ENCODE data around the gene PSMD6. TPM values are rescaled to one million over a fixed set of nuclear protein-coding genes. Genes with fewer than 3 reads are reported as not detected.

The PSMD6 gene
- polyA plus RNA-seq, 1 donor from 2014 or later: 150 TPM

GRCh38 chr3:63986146-63986545 lies 37.1 kb downstream of the PSMD6 start:
- no peak overlapping the region for H3K4me3 ChIP-seq (ENCODE audit: low read length)
- no peak overlapping the region for H3K4me2 ChIP-seq (ENCODE audit: low read length)
- no peaks in the 10 kb centered on the region for H3K79me2 ChIP-seq (replicated peaks; ENCODE audit: insufficient read depth, low read length)

GRCh38 chr3:63984391-63984790 lies 38.9 kb downstream of the PSMD6 start:
- Histone ChIP-seq H3K9ac (ENCODE audit: low read length) (no peak overlapping the region), H3K9me3 (ENCODE audit: low read length) (no peaks in the 10 kb centered on the region), H3F3A (ENCODE audit: insufficient read depth, low read length, poor library complexity, severe bottlenecking) (no peaks in the 10 kb centered on the region), H3K79me2 (replicated peaks; ENCODE audit: insufficient read depth, low read length) (no peaks in the 10 kb centered on the region), H2AFZ (ENCODE audit: low read depth, low read length) (no peak overlapping the region), H3K36me3 (ENCODE audit: insufficient read depth, low read length) (no peaks in the 10 kb centered on the region), H3K4me3 (ENCODE audit: low read length) (no peak overlapping the region), H4K20me1 (ENCODE audit: insufficient read depth) (no peaks in the 10 kb centered on the region), H3K4me2 (ENCODE audit: low read length) (no peak overlapping the region), H3K9me2 (ENCODE audit: insufficient read depth, low read length) (no peaks in the 10 kb centered on the region), H3K27me3 (ENCODE audit: insufficient read depth, low read depth, low read length) (no peaks in the 10 kb centered on the region), H3K27ac (ENCODE audit: low read length) (no peak overlapping the region)
- TF ChIP-seq EP300 (conservative IDR thresholded peaks at IDR 0.05; ENCODE audit: poor library complexity, severe bottlenecking): no peak
- no peak for TF ChIP-seq TAF1 (IDR thresholded peaks at IDR 0.05; ENCODE audit: low read depth)
- no peak for TF ChIP-seq RAD21 (conservative IDR thresholded peaks at IDR 0.05)
- no peak for TF ChIP-seq POLR2AphosphoS5 (IDR thresholded peaks at IDR 0.05)
- TF ChIP-seq EZH2 (IDR thresholded peaks at IDR 0.05; ENCODE audit: borderline replicate concordance, insufficient read depth, low read length, poor library complexity, severe bottlenecking): no peak
- TF ChIP-seq MXI1 (conservative IDR thresholded peaks at IDR 0.05; ENCODE audit: poor library complexity, severe bottlenecking): no peak
- no peak for TF ChIP-seq CTCF (IDR thresholded peaks at IDR 0.05; ENCODE audit: poor library complexity, severe bottlenecking)

More at GRCh38 chr3:63986146-63986545, 37.1 kb downstream of the PSMD6 start:
- Histone ChIP-seq H3K36me3 (ENCODE audit: insufficient read depth, low read length) (no peaks in the 10 kb centered on the region), H3K9ac (ENCODE audit: low read length) (no peak overlapping the region), H4K20me1 (ENCODE audit: insufficient read depth) (no peaks in the 10 kb centered on the region), H3K27ac (ENCODE audit: low read length) (no peak overlapping the region), H3K9me3 (ENCODE audit: low read length) (no peaks in the 10 kb centered on the region), H2AFZ (ENCODE audit: low read depth, low read length) (no peak overlapping the region), H3K27me3 (ENCODE audit: insufficient read depth, low read depth, low read length) (no peaks in the 10 kb centered on the region), H3K9me2 (ENCODE audit: insufficient read depth, low read length) (no peaks in the 10 kb centered on the region), H3F3A (ENCODE audit: insufficient read depth, low read length, poor library complexity, severe bottlenecking) (no peaks in the 10 kb centered on the region)
- no peak for TF ChIP-seq EZH2 (IDR thresholded peaks at IDR 0.05; ENCODE audit: borderline replicate concordance, insufficient read depth, low read length, poor library complexity, severe bottlenecking)
- TF ChIP-seq SMC3 (conservative IDR thresholded peaks at IDR 0.05; ENCODE audit: poor library complexity): no peak
- TF ChIP-seq REST (IDR thresholded peaks at IDR 0.05; ENCODE audit: borderline replicate concordance): no peak
- no peak for TF ChIP-seq POLR2AphosphoS5 (IDR thresholded peaks at IDR 0.05)
- no peak for TF ChIP-seq EP300 (conservative IDR thresholded peaks at IDR 0.05; ENCODE audit: poor library complexity, severe bottlenecking)
- no peak for TF ChIP-seq TAF1 (IDR thresholded peaks at IDR 0.05; ENCODE audit: low read depth)
- no peak for TF ChIP-seq RAD21 (conservative IDR thresholded peaks at IDR 0.05)
- no peak for TF ChIP-seq MXI1 (conservative IDR thresholded peaks at IDR 0.05; ENCODE audit: poor library complexity, severe bottlenecking)
- TF ChIP-seq CTCF (IDR thresholded peaks at IDR 0.05; ENCODE audit: poor library complexity, severe bottlenecking): no peak

All from neural cell (in vitro differentiated cells).